Measurements from ENCODE around the gene RTN4RL1. TPM values are rescaled to one million over a fixed set of nuclear protein-coding genes. Genes with fewer than 3 reads are reported as not detected.

Gene RTN4RL1
- total RNA-seq, 1 experiment from 2014 or later, result 0.80 TPM

GRCh38 chr17:1960545-1960912, 64.6 kb downstream of the RTN4RL1 start:
- Histone ChIP-seq H3K4me3 (ENCODE audit: low read depth in 2 of 2, low read length in 2 of 2) (no peak overlapping the region), H3K4me1 (ENCODE audit: control insufficient read depth, insufficient read depth, low read length) (no peaks in the 10 kb centered on the region), H3K27ac (ENCODE audit: low read length) (no peak overlapping the region), H3K27me3 (ENCODE audit: control insufficient read depth, insufficient read depth, low read length) (no peaks in the 10 kb centered on the region), H3K9me3 (ENCODE audit: control insufficient read depth, insufficient read depth, low read depth, low read length) (no peaks in the 10 kb centered on the region), H3K36me3 (ENCODE audit: control insufficient read depth, insufficient read depth, low read length) (no peaks in the 10 kb centered on the region)
- ATAC-seq (no peak), DNase-seq (ENCODE audit: low read depth, low spot score) (no peak)
- intact Hi-C loops (cut with micrococcal nuclease; ENCODE audit: unreplicated experiment), result no loop called here
- no peak for TF ChIP-seq TCF7L2 (IDR thresholded peaks at IDR 0.05; ENCODE audit: low read depth, low read length)
- TF ChIP-seq REST (IDR thresholded peaks at IDR 0.05; ENCODE audit: insufficient read depth in 1 of 2, low read depth in 2 of 2, low read length in 1 of 2), result no peak
- TF ChIP-seq SIN3A (IDR thresholded peaks at IDR 0.05; ENCODE audit: borderline replicate concordance, insufficient read depth, low read depth, low read length), result no peak
- in situ Hi-C loops (cut with HindIII; ENCODE audit: low pct_unique_long_range_greater_than_20kb, low sequenced_read_pairs), result no loop called here
- BruUV-seq (replicated peaks), result no TSS peak
- POLR2A ChIA-PET, result no interaction called here
- CTCF ChIA-PET, result no interaction called here

- POLR2A ChIA-PET, result no interaction called here
Observed at GRCh38 chr17:1959871-1960544, 65.1 kb downstream of the RTN4RL1 start.

More at GRCh38 chr17:1959871-1960544, 65.1 kb downstream of the RTN4RL1 start:
- CTCF ChIA-PET, result interaction anchor here (0.6 kb wide), 1 partner anchor 9 kb away, joined by 4 read pairs; no protein-coding TSS in a partner anchor
- no peaks in the 10 kb centered on the region for H3K9me3 ChIP-seq (ENCODE audit: control insufficient read depth, insufficient read depth, low read depth, low read length)
- BruUV-seq (replicated peaks), result no TSS peak
- H3K4me1 ChIP-seq (ENCODE audit: control insufficient read depth, insufficient read depth, low read length), result no peaks in the 10 kb centered on the region
- ATAC-seq (no peak), DNase-seq (ENCODE audit: low read depth, low spot score) (no peak)
- H3K27me3 ChIP-seq (ENCODE audit: control insufficient read depth, insufficient read depth, low read length), result no peaks in the 10 kb centered on the region
- intact Hi-C loops (cut with micrococcal nuclease; ENCODE audit: unreplicated experiment) (no loop called here), in situ Hi-C loops (cut with HindIII; ENCODE audit: low pct_unique_long_range_greater_than_20kb, low sequenced_read_pairs) (no loop called here)
- H3K27ac ChIP-seq (ENCODE audit: low read length), result no peak overlapping the region
- no peak overlapping the region for H3K4me3 ChIP-seq (ENCODE audit: low read depth in 2 of 2, low read length in 2 of 2)
- TF ChIP-seq SIN3A (IDR thresholded peaks at IDR 0.05; ENCODE audit: borderline replicate concordance, insufficient read depth, low read depth, low read length) (no peak), POLR2AphosphoS5 (IDR thresholded peaks at IDR 0.05; ENCODE audit: low read depth, low read length) (no peak), TCF7L2 (IDR thresholded peaks at IDR 0.05; ENCODE audit: low read depth, low read length) (no peak), REST (IDR thresholded peaks at IDR 0.05; ENCODE audit: insufficient read depth in 1 of 2, low read depth in 2 of 2, low read length in 1 of 2) (no peak)
- TF ChIP-seq, protein P1, sequence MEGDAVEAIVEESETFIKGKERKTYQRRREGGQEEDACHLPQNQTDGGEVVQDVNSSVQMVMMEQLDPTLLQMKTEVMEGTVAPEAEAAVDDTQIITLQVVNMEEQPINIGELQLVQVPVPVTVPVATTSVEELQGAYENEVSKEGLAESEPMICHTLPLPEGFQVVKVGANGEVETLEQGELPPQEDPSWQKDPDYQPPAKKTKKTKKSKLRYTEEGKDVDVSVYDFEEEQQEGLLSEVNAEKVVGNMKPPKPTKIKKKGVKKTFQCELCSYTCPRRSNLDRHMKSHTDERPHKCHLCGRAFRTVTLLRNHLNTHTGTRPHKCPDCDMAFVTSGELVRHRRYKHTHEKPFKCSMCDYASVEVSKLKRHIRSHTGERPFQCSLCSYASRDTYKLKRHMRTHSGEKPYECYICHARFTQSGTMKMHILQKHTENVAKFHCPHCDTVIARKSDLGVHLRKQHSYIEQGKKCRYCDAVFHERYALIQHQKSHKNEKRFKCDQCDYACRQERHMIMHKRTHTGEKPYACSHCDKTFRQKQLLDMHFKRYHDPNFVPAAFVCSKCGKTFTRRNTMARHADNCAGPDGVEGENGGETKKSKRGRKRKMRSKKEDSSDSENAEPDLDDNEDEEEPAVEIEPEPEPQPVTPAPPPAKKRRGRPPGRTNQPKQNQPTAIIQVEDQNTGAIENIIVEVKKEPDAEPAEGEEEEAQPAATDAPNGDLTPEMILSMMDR (IDR thresholded peaks at IDR 0.05), result no peak
- H3K36me3 ChIP-seq (ENCODE audit: control insufficient read depth, insufficient read depth, low read length), result no peaks in the 10 kb centered on the region

Measured in Panc1 (cell line).